Thyroid gland (tissue), 4 donors: Measurements from ENCODE around the gene PBX1. TPM values are rescaled to one million over a fixed set of nuclear protein-coding genes. Genes with fewer than 3 reads are reported as not detected.

Experiments used
- DNase-seq, 2 donors: peaks; one replicate each; pipeline ENCODE4 v3.0.0-alpha.2; 2019
- H3K27ac ChIP-seq, 3 donors: fragments of 200-600 bp; sonication (generic); 1 replicate in 2 of 3; 2 replicates in 1 of 3; pipeline ENCODE4 v1.5.1; 2016 to 2019; ENCODE audit warnings: mild to moderate bottlenecking in 1 of 3, moderate library complexity in 1 of 3
- H3K27me3 ChIP-seq: fragments of 200-600 bp; sonication (generic); one replicate; pipeline ENCODE4 v1.5.1; 2019
- H3K36me3 ChIP-seq, 2 donors: fragments of 200-600 bp; sonication (generic); one replicate each; pipeline ENCODE4 v1.5.1; 2016 to 2019
- H3K4me1 ChIP-seq, 2 donors: fragments of 200-600 bp; sonication (generic); one replicate each; pipeline ENCODE4 v1.5.1; 2017 to 2019
- H3K4me3 ChIP-seq, 3 donors: fragments of 200-600 bp; sonication (generic); replicated peaks in 1 of 3; 1 replicate in 2 of 3; 2 replicates in 1 of 3; pipeline ENCODE4 v1.5.1; 2016; ENCODE audit warnings: mild to moderate bottlenecking in 1 of 3
- H3K9me3 ChIP-seq: fragments of 200-600 bp; sonication (generic); one replicate; pipeline ENCODE4 v1.5.1; 2017
- CTCF ChIP-seq, 6 experiments: fragments of 200-600 bp in 3 of 6; fragments of 450-650 bp in 3 of 6; sonication (generic) in 3 of 6; IDR thresholded peaks; one replicate each; pipeline ENCODE4 v1.5.1; 2016 to 2019; ENCODE audit warnings: antibody characterized with exemption in 6 of 6, mild to moderate bottlenecking in 2 of 6, inconsistent platforms in 1 of 6, moderate library complexity in 1 of 6
- POLR2A ChIP-seq, 2 donors: fragments of 450-650 bp; IDR thresholded peaks; one replicate each; pipeline ENCODE4 v1.6.1; 2017; ENCODE audit warnings: antibody characterized with exemption in 2 of 2, mild to moderate bottlenecking in 2 of 2, moderate library complexity in 1 of 2
- WGBS, 2 donors: methylation state at CpG; one replicate each; pipeline ENCODE4 v1.1.5; 2017; 5-methylcytosine and 5-hydroxymethylcytosine counted together
- intact Hi-C: fragments of 100-400 bp; cut with DNase I; formaldehyde crosslinking; loops from one replicate; pipeline ENCODE4 v1.15.1; 2023
- total RNA-seq, 4 donors: library from RNA; depleted of rRNA; stranded (reverse); fragments of >200 nt; gene quantifications; one replicate each; pipeline ENCODE4 v1.2.3, GENCODE V29; 2016

PBX1 gene
- total RNA-seq, 4 donors from 2014 or later, result 79.0 to 159 (median 102) TPM

- Histone ChIP-seq H3K27me3 (no peaks in the 10 kb centered on the region), H3K36me3 (no peaks in the 10 kb centered on the region), H3K27ac (no peak overlapping the region), H3K9me3 (no peaks in the 10 kb centered on the region), H3K4me1 (no peaks in the 10 kb centered on the region), H3K4me3 (no peak overlapping the region)
- 76 to 87% methylated on average over 7 of the region's 7 CpGs for WGBS, 2 donors
- no peak for DNase-seq
- TF ChIP-seq POLR2A (IDR thresholded peaks at IDR 0.05), result no peak
- no peak for TF ChIP-seq CTCF (IDR thresholded peaks at IDR 0.05)
- intact Hi-C loops, result no loop called here
These were observed 176.5 kb downstream of the PBX1 start for GRCh38 chr1:164735315-164736052.

- no peaks in the 10 kb centered on the region for H3K36me3 ChIP-seq
- H3K27me3 ChIP-seq, result no peaks in the 10 kb centered on the region
- H3K4me3 ChIP-seq, result no peak overlapping the region
- H3K9me3 ChIP-seq, result no peaks in the 10 kb centered on the region
- no peak for DNase-seq
- H3K27ac ChIP-seq, result no peak overlapping the region
- TF ChIP-seq CTCF (IDR thresholded peaks at IDR 0.05) (no peak), POLR2A (IDR thresholded peaks at IDR 0.05) (no peak)
- intact Hi-C loops, result no loop called here
- WGBS, 2 donors, result 94 to 96% methylated on average over 8 of the region's 8 CpGs
- no peaks in the 10 kb centered on the region for H3K4me1 ChIP-seq
These were observed 177.2 kb downstream of the PBX1 start for GRCh38 chr1:164736137-164736536.

GRCh38 chr1:164739189-164739588 lies 180.2 kb downstream of the PBX1 start:
- H3K27ac ChIP-seq, result no peak overlapping the region
- 93 to 94% methylated on average over 10 of the region's 10 CpGs for WGBS, 2 donors

GRCh38 chr1:164740000-164740526 lies 181.1 kb downstream of the PBX1 start:
- no peak for DNase-seq
- intact Hi-C loops, result no loop called here
- H3K4me1 ChIP-seq, result no peaks in the 10 kb centered on the region
- H3K36me3 ChIP-seq, result no peaks in the 10 kb centered on the region
- no peak for TF ChIP-seq CTCF (IDR thresholded peaks at IDR 0.05)
- no peak for TF ChIP-seq POLR2A (IDR thresholded peaks at IDR 0.05)
- no peak overlapping the region for H3K4me3 ChIP-seq
- WGBS, 2 donors, result 92 to 97% methylated on average over 3 of the region's 3 CpGs
- H3K9me3 ChIP-seq, result no peaks in the 10 kb centered on the region
- no peaks in the 10 kb centered on the region for H3K27me3 ChIP-seq
- H3K27ac ChIP-seq, result no peak overlapping the region

More at GRCh38 chr1:164739189-164739588, 180.2 kb downstream of the PBX1 start:
- no peaks in the 10 kb centered on the region for H3K36me3 ChIP-seq
- no peaks in the 10 kb centered on the region for H3K27me3 ChIP-seq
- DNase-seq, result no peak
- no peaks in the 10 kb centered on the region for H3K9me3 ChIP-seq
- no peak overlapping the region for H3K4me3 ChIP-seq
- no peak for TF ChIP-seq POLR2A (IDR thresholded peaks at IDR 0.05)
- no peak for TF ChIP-seq CTCF (IDR thresholded peaks at IDR 0.05)
- intact Hi-C loops, result no loop called here
- H3K4me1 ChIP-seq, result no peaks in the 10 kb centered on the region

GRCh38 chr1:164742745-164743144 lies 183.8 kb downstream of the PBX1 start:
- peaks cover 0 to 3% of the 10 kb centered on the region in 2 donors for H3K4me1 ChIP-seq
- no peak overlapping the region for H3K4me3 ChIP-seq
- no peaks in the 10 kb centered on the region for H3K36me3 ChIP-seq
- no peak for TF ChIP-seq CTCF (IDR thresholded peaks at IDR 0.05)
- TF ChIP-seq POLR2A (IDR thresholded peaks at IDR 0.05), result no peak
- H3K27me3 ChIP-seq, result no peaks in the 10 kb centered on the region
- H3K9me3 ChIP-seq, result no peaks in the 10 kb centered on the region
- intact Hi-C loops, result no loop called here
- 93 to 96% methylated on average over 3 of the region's 3 CpGs for WGBS, 2 donors
- H3K27ac ChIP-seq, result no peak overlapping the region
- no peak for DNase-seq
